ENCODE data around the gene NLRC5.

NLRC5 gene

DNA sequence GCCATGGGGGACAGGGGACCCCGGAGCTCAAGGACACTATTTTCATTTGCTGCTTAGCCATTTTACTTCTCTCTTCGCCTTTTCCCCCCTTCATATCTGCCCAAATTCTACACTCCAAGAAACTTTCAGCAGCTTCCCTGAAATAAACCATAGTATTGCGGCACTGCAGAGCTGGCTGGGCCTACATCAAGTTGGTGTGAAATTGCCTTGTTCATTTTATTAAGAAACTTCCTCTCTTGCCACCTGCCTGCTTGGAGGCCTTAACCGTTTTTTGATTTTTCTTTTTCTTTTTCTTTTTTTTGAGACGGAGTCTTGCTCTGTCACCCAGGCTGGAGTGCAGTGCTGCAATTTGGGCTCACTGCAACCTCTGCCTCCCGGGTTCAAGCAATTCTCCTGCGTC is 95.6 kb downstream of the NLRC5 start:
- H3K4me1 ChIP-seq (ENCODE audit: control insufficient read depth, insufficient read depth, low read length): no peaks in the 10 kb centered on the region
- no peaks in the 10 kb centered on the region; the same call in 1 of the 2 replicates for H3K27me3 ChIP-seq (ENCODE audit: control insufficient read depth, insufficient read depth, low read length)
- no peaks in the 10 kb centered on the region for H3K9me3 ChIP-seq (ENCODE audit: control insufficient read depth, insufficient read depth, low read length)
- H3K36me3 ChIP-seq (ENCODE audit: control insufficient read depth, insufficient read depth, low read length): no peaks in the 10 kb centered on the region
- H3K4me3 ChIP-seq (ENCODE audit: low read depth, low read length): no peak overlapping the region
- H3K27ac ChIP-seq (ENCODE audit: low read depth, low read length): no peak overlapping the region
- H3K9ac ChIP-seq (ENCODE audit: low read depth, low read length): no peak overlapping the region

DNA sequence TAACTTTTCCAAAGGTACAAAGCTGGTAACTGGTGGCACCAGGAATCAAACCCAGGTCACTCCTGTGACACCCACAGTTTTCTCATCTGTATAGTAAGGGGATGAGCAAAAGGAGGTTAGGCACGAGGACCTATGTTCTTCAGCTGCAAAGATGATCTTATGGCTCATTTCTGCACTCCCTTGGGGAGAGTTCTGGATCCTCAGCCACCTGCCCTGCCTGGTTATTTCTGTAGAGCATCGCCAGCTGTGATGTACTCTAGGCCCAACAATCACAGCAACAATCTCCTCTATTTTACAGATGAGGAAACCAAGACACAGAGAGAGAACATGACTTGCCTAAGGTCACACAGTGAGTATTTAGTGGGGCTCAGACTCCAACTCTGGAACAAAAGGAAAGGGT is 97.6 kb downstream of the NLRC5 start:
- no peaks in the 10 kb centered on the region for H3K9me3 ChIP-seq (ENCODE audit: control insufficient read depth, insufficient read depth, low read length)
- H3K4me1 ChIP-seq (ENCODE audit: control insufficient read depth, insufficient read depth, low read length): 0 out of 2 replicates have a peak, but pooled peaks cover 8% of the 10 kb centered on the region
- no peak overlapping the region for H3K9ac ChIP-seq (ENCODE audit: low read depth, low read length)

DNA sequence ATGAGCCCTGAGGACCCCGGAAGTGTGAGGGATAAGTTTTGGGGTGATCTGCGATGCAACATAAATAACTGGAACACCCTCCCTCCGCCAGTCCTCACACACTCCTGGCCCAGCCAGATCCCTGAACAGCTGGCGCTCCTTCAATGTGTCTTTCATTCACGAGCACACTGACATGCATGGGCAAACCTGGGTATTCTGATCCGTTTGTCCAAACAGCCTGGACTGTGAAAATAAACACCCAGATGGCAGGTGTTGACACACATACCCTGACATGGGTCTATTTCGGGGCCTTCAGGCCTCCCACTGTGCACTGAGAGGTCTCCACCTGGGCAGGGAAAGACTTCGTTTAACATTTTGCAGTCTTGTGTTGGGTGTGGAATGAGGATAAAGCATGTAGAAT is 100.0 kb downstream of the NLRC5 start:
- no peaks in the 10 kb centered on the region for H3K36me3 ChIP-seq (ENCODE audit: control insufficient read depth, insufficient read depth, low read length)
- H3K9ac ChIP-seq (ENCODE audit: low read depth, low read length): no peak overlapping the region
- no peaks in the 10 kb centered on the region for H3K9me3 ChIP-seq (ENCODE audit: control insufficient read depth, insufficient read depth, low read length)
- H3K4me3 ChIP-seq (ENCODE audit: low read depth, low read length): no peak overlapping the region
- H3K27ac ChIP-seq (ENCODE audit: low read depth, low read length): no peak overlapping the region
- peaks cover 32% of the 10 kb centered on the region for H3K27me3 ChIP-seq (ENCODE audit: control insufficient read depth, insufficient read depth, low read length)
- H3K4me1 ChIP-seq (ENCODE audit: control insufficient read depth, insufficient read depth, low read length): peaks cover 10% of the 10 kb centered on the region; the same call in 1 of the 2 replicates

More for the DNA sequence above, 97.6 kb downstream of the NLRC5 start:
- Histone ChIP-seq H3K4me3 (ENCODE audit: low read depth, low read length) (no peak overlapping the region), H3K27ac (ENCODE audit: low read depth, low read length) (no peak overlapping the region), H3K36me3 (ENCODE audit: control insufficient read depth, insufficient read depth, low read length) (no peaks in the 10 kb centered on the region), H3K27me3 (ENCODE audit: control insufficient read depth, insufficient read depth, low read length) (peaks cover 16% of the 10 kb centered on the region)

GRCh38 chr16:57091200-57091974 is 102.0 kb downstream of the NLRC5 start:
- Histone ChIP-seq H3K4me3 (ENCODE audit: low read depth, low read length) (peak overlapping the region; percentile 80), H3K9ac (ENCODE audit: low read depth, low read length) (no peak overlapping the region), H3K27me3 (ENCODE audit: control insufficient read depth, insufficient read depth, low read length) (peaks cover 35% of the 10 kb centered on the region), H3K36me3 (ENCODE audit: control insufficient read depth, insufficient read depth, low read length) (no peaks in the 10 kb centered on the region), H3K9me3 (ENCODE audit: control insufficient read depth, insufficient read depth, low read length) (no peaks in the 10 kb centered on the region), H3K4me1 (ENCODE audit: control insufficient read depth, insufficient read depth, low read length) (peaks cover 10% of the 10 kb centered on the region; the same call in 1 of the 2 replicates), H3K27ac (ENCODE audit: low read depth, low read length) (no peak overlapping the region)

DNA sequence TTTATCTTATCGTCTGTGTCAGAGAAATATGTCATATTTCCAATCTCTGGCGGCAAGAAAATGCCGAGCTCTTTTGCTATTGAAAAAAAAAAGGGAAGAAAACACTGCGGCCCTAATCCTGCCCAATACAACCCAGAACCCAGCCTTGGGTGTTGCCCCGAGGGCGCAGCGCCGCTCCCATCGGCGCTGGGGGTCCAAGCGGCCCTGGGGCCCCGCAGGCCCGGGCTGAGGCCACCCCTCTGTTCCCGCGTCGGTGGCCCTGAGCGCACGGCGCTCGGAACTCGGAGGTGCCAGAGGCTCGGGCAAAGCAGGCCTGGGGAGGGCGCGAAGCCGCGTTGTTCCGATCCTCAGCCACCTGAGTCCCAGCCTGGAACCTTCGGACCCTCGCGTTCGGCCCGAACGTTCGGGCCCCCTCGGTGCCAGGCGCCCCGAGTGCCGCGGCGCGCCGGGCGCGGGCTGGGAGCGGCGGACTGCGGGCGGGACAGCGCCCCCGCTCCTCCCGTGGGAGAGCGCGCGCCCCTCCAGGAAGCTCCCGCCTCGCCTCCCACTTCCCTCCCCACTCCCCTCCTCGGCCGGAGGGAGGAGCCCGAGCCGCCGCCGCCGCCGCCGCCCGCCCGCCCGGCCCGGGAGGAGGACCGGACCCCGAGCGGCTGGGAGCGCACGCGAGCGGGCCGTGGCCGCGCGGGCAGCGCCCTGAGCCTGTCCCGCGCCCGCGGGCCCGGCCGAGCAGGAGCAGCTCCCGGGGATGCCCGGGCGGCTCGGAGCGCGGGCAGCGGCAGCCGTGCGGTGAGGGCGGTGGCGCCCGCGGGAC is 102.8 kb downstream of the NLRC5 start, which contains the start of gene CPNE2:
CPNE2 (plus strand) TSS at position 609 of the 811 bp plus-strand sequence. CDS start 18,160 bp downstream, outside the sequence.
- Histone ChIP-seq H3K4me1 (ENCODE audit: control insufficient read depth, insufficient read depth, low read length) (peaks cover 10% of the 10 kb centered on the region; the same call in 1 of the 2 replicates), H3K9ac (ENCODE audit: low read depth, low read length) (no peak within 1 kb of the TSS), H3K27ac (ENCODE audit: low read depth, low read length) (no peak within 1 kb of the TSS), H3K9me3 (ENCODE audit: control insufficient read depth, insufficient read depth, low read length) (no peaks in the 10 kb centered on the region), H3K27me3 (ENCODE audit: control insufficient read depth, insufficient read depth, low read length) (peaks cover 35% of the 10 kb centered on the region), H3K36me3 (ENCODE audit: control insufficient read depth, insufficient read depth, low read length) (no peaks in the 10 kb centered on the region), H3K4me3 (ENCODE audit: low read depth, low read length) (peak within 1 kb of the TSS; percentile 80)

GRCh38 chr16:57092786-57093411 is 103.5 kb downstream of the NLRC5 start:
- H3K9me3 ChIP-seq (ENCODE audit: control insufficient read depth, insufficient read depth, low read length): no peaks in the 10 kb centered on the region
- peak overlapping the region; percentile 80 for H3K4me3 ChIP-seq (ENCODE audit: low read depth, low read length)
- no peak overlapping the region for H3K27ac ChIP-seq (ENCODE audit: low read depth, low read length)
- peaks cover 35% of the 10 kb centered on the region for H3K27me3 ChIP-seq (ENCODE audit: control insufficient read depth, insufficient read depth, low read length)
- H3K9ac ChIP-seq (ENCODE audit: low read depth, low read length): no peak overlapping the region
- peaks cover 10% of the 10 kb centered on the region; the same call in 1 of the 2 replicates for H3K4me1 ChIP-seq (ENCODE audit: control insufficient read depth, insufficient read depth, low read length)
- H3K36me3 ChIP-seq (ENCODE audit: control insufficient read depth, insufficient read depth, low read length): no peaks in the 10 kb centered on the region

DNA sequence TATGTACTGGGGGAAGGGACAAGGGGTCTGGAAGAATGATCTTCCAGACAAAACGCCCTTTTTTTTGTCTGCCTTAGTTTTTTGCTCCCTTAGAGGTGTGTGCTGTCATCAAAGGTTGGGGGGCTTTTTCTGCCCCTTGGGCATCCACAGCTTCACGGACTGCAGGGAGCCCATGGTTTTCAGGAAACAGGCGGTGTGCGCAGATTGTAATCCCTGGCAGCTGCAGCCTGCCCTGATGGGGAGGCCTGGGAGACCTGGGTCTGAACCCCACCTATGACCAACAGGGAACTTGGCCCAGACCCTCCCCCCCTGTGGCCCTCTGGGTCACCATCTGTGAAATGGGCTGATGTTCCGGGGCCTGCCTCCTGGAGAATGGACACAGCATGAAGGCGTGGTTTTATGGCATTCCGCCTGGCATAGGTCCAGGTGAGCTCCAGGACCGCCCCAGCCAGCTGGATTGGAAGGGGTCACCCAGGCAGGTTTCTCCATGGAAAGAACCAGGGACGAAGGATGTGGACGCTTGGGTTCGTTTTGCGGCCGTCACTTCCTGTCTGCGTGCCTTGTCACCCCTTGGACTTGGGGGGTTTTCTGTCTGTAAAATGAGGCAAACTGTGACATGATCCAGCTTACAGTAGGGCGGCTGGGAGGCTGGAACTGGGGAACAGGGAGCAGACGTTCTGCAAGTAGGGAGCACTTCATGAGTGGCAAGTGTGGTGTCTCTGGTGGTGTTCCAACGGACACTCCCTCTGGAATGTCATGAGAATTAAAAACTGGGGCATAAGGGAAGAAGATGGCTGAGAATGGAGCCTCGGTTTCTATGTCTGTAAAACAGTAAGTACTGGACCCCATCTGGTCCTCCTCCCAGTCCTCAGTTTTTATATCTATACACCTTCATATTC is 104.6 kb downstream of the NLRC5 start:
- Histone ChIP-seq H3K9ac (ENCODE audit: low read depth, low read length) (no peak overlapping the region), H3K36me3 (ENCODE audit: control insufficient read depth, insufficient read depth, low read length) (no peaks in the 10 kb centered on the region), H3K27ac (ENCODE audit: low read depth, low read length) (no peak overlapping the region)

GRCh38 chr16:57094911-57095310 is 105.6 kb downstream of the NLRC5 start:
- H3K9me3 ChIP-seq (ENCODE audit: control insufficient read depth, insufficient read depth, low read length): no peaks in the 10 kb centered on the region
- H3K4me3 ChIP-seq (ENCODE audit: low read depth, low read length): no peak overlapping the region
- H3K27me3 ChIP-seq (ENCODE audit: control insufficient read depth, insufficient read depth, low read length): peaks cover 35% of the 10 kb centered on the region
- H3K9ac ChIP-seq (ENCODE audit: low read depth, low read length): no peak overlapping the region
- no peak overlapping the region for H3K27ac ChIP-seq (ENCODE audit: low read depth, low read length)
- H3K36me3 ChIP-seq (ENCODE audit: control insufficient read depth, insufficient read depth, low read length): no peaks in the 10 kb centered on the region
- peaks cover 10% of the 10 kb centered on the region; the same call in 1 of the 2 replicates for H3K4me1 ChIP-seq (ENCODE audit: control insufficient read depth, insufficient read depth, low read length)

More for the DNA sequence above, 104.6 kb downstream of the NLRC5 start:
- Histone ChIP-seq H3K4me3 (ENCODE audit: low read depth, low read length) (peak overlapping the region; percentile 80), H3K9me3 (ENCODE audit: control insufficient read depth, insufficient read depth, low read length) (no peaks in the 10 kb centered on the region), H3K27me3 (ENCODE audit: control insufficient read depth, insufficient read depth, low read length) (peaks cover 35% of the 10 kb centered on the region), H3K4me1 (ENCODE audit: control insufficient read depth, insufficient read depth, low read length) (peaks cover 10% of the 10 kb centered on the region; the same call in 1 of the 2 replicates)

- Histone ChIP-seq H3K4me1 (ENCODE audit: control insufficient read depth, insufficient read depth, low read length) (peaks cover 10% of the 10 kb centered on the region; the same call in 1 of the 2 replicates), H3K9me3 (ENCODE audit: control insufficient read depth, insufficient read depth, low read length) (no peaks in the 10 kb centered on the region), H3K27me3 (ENCODE audit: control insufficient read depth, insufficient read depth, low read length) (peaks cover 27% of the 10 kb centered on the region), H3K4me3 (ENCODE audit: low read depth, low read length) (no peak overlapping the region), H3K9ac (ENCODE audit: low read depth, low read length) (no peak overlapping the region), H3K27ac (ENCODE audit: low read depth, low read length) (no peak overlapping the region), H3K36me3 (ENCODE audit: control insufficient read depth, insufficient read depth, low read length) (no peaks in the 10 kb centered on the region)
These were observed 106.8 kb downstream of the NLRC5 start for GRCh38 chr16:57096192-57096591.

- Histone ChIP-seq H3K27ac (ENCODE audit: low read depth, low read length) (no peak overlapping the region), H3K36me3 (ENCODE audit: control insufficient read depth, insufficient read depth, low read length) (no peaks in the 10 kb centered on the region), H3K9ac (ENCODE audit: low read depth, low read length) (no peak overlapping the region), H3K4me3 (ENCODE audit: low read depth, low read length) (no peak overlapping the region), H3K4me1 (ENCODE audit: control insufficient read depth, insufficient read depth, low read length) (peaks cover 4% of the 10 kb centered on the region; the same call in 1 of the 2 replicates), H3K27me3 (ENCODE audit: control insufficient read depth, insufficient read depth, low read length) (peaks cover 21% of the 10 kb centered on the region), H3K9me3 (ENCODE audit: control insufficient read depth, insufficient read depth, low read length) (no peaks in the 10 kb centered on the region)
These were observed 107.4 kb downstream of the NLRC5 start for GRCh38 chr16:57096793-57097192.
